HEK293 (cell line): Measurements from ENCODE around the gene EFCAB6.

Source experiments
- CTCF ChIA-PET: fragments of 350-600 bp; formaldehyde crosslinking; extraction: SDS; loops from one replicate; lab custom pipeline; 2021; ENCODE audit warnings: antibody characterized with exemption; lab: Yijun Ruan, JAX
- POLR2A ChIA-PET: fragments of 300-600 bp; formaldehyde crosslinking; extraction: SDS; loops from one replicate; lab custom pipeline; 2020; ENCODE audit warnings: antibody characterized with exemption, inconsistent platforms; lab: Yijun Ruan, JAX
- H3K27ac ChIP-seq: fragments of 200-500 bp; sonication (Bioruptor generic); 2 replicates; pipeline ENCODE4 v1.5.1; 2014; ENCODE audit warnings: low read depth, low read length, control low read depth, inconsistent platforms; ENCODE audit errors: extremely low read depth
- H3K36me3 ChIP-seq, 2 experiments: fragments of 200-500 bp in 1 of 2; sonication (Bioruptor generic) in 1 of 2; 1 replicate in 1 of 2; 2 replicates in 1 of 2; pipeline ENCODE4 v1.5.1; 2014 to 2017; ENCODE audit warnings: inconsistent platforms in 2 of 2, low read length in 2 of 2; ENCODE audit not compliant: control insufficient read depth in 2 of 2, insufficient read depth in 1 of 2
- H3K4me1 ChIP-seq: fragments of 200-500 bp; sonication (Bioruptor generic); 2 replicates; pipeline ENCODE4 v1.5.1; 2014; ENCODE audit warnings: mild to moderate bottlenecking, low read length, inconsistent platforms; ENCODE audit not compliant: control insufficient read depth, insufficient read depth
- H3K4me3 ChIP-seq: 2 replicates; pipeline ENCODE4 v1.5.1; 2011; ENCODE audit warnings: low read depth, mild to moderate bottlenecking, control low read depth, low read length, moderate library complexity
- H3K9me3 ChIP-seq: fragments of 200-500 bp; sonication (Bioruptor generic); 2 replicates; pipeline ENCODE4 v1.5.1; 2014; ENCODE audit warnings: low read depth, low read length, inconsistent platforms; ENCODE audit not compliant: control insufficient read depth, insufficient read depth
- HOXA7 ChIP-seq: sonication (generic); formaldehyde crosslinking; IDR thresholded peaks from 2 replicates; pipeline ENCODE4 v1.8.1; 2022; ENCODE audit warnings: missing genetic modification reagents, borderline replicate concordance
- KLF10 ChIP-seq: fragments of 450-650 bp; IDR thresholded peaks from 2 replicates; pipeline ENCODE4 v1.5.1; 2018; ENCODE audit warnings: missing biosample characterization, mild to moderate bottlenecking, missing genetic modification characterization
- KLF7 ChIP-seq: fragments of 450-650 bp; formaldehyde crosslinking; IDR thresholded peaks from 2 replicates; pipeline ENCODE4 v1.5.1; 2016; ENCODE audit warnings: missing biosample characterization, missing genetic modification characterization, borderline replicate concordance
- PATZ1 ChIP-seq: fragments of 450-650 bp; formaldehyde crosslinking; IDR thresholded peaks from 2 replicates; pipeline ENCODE4 v1.5.1; 2016; ENCODE audit warnings: missing biosample characterization, missing genetic modification characterization
- REPIN1 ChIP-seq: fragments of 450-650 bp; formaldehyde crosslinking; IDR thresholded peaks from 2 replicates; pipeline ENCODE4 v1.5.1; 2017; ENCODE audit warnings: missing biosample characterization, missing genetic modification characterization, low read depth
- SCRT1 ChIP-seq: fragments of 450-650 bp; formaldehyde crosslinking; IDR thresholded peaks from 2 replicates; pipeline ENCODE4 v1.5.1; 2016; ENCODE audit warnings: missing biosample characterization, missing genetic modification characterization, borderline replicate concordance
- SP2 ChIP-seq: fragments of 450-650 bp; formaldehyde crosslinking; IDR thresholded peaks from 2 replicates; pipeline ENCODE4 v1.5.1; 2016; ENCODE audit warnings: missing biosample characterization, missing genetic modification characterization
- ZBTB1 ChIP-seq: fragments of 450-650 bp; formaldehyde crosslinking; IDR thresholded peaks from 2 replicates; pipeline ENCODE4 v1.5.1; 2016; ENCODE audit warnings: missing biosample characterization, missing genetic modification characterization
- ZEB2 ChIP-seq: fragments of 450-650 bp; formaldehyde crosslinking; IDR thresholded peaks from 2 replicates; pipeline ENCODE4 v1.5.1; 2016; ENCODE audit warnings: missing biosample characterization, missing genetic modification characterization
- ZNF140 ChIP-seq: fragments of 450-650 bp; formaldehyde crosslinking; IDR thresholded peaks from 2 replicates; pipeline ENCODE4 v1.5.1; 2016; ENCODE audit warnings: missing biosample characterization, missing genetic modification characterization
- ZNF16 ChIP-seq: fragments of 450-650 bp; formaldehyde crosslinking; IDR thresholded peaks from 2 replicates; pipeline ENCODE4 v1.5.1; 2016; ENCODE audit warnings: low read depth, missing biosample characterization, missing genetic modification characterization
- ZNF184 ChIP-seq: fragments of 450-650 bp; IDR thresholded peaks from 2 replicates; pipeline ENCODE4 v1.5.1; 2018; ENCODE audit warnings: missing biosample characterization, mild to moderate bottlenecking, missing genetic modification characterization
- ZNF202 ChIP-seq: fragments of 450-650 bp; formaldehyde crosslinking; IDR thresholded peaks from 2 replicates; pipeline ENCODE4 v1.5.1; 2016; ENCODE audit warnings: missing biosample characterization, missing genetic modification characterization, borderline replicate concordance
- ZNF248 ChIP-seq: fragments of 450-650 bp; formaldehyde crosslinking; IDR thresholded peaks from 2 replicates; pipeline ENCODE4 v1.5.1; 2017; ENCODE audit warnings: missing biosample characterization, missing genetic modification characterization
- ZNF280C ChIP-seq: fragments of 450-650 bp; formaldehyde crosslinking; IDR thresholded peaks from 2 replicates; pipeline ENCODE4 v1.5.1; 2016; ENCODE audit warnings: missing biosample characterization, missing genetic modification characterization
- ZNF302 ChIP-seq: fragments of 450-650 bp; formaldehyde crosslinking; IDR thresholded peaks from 2 replicates; pipeline ENCODE4 v1.5.1; 2016; ENCODE audit warnings: missing biosample characterization, missing genetic modification characterization, low read depth
- ZNF350 ChIP-seq: fragments of 450-650 bp; formaldehyde crosslinking; IDR thresholded peaks from 2 replicates; pipeline ENCODE4 v1.5.0; 2017; ENCODE audit warnings: missing biosample characterization, mild to moderate bottlenecking, missing genetic modification characterization
- ZNF423 ChIP-seq: fragments of 450-650 bp; formaldehyde crosslinking; IDR thresholded peaks from 2 replicates; pipeline ENCODE4 v1.5.1; 2016; ENCODE audit warnings: missing biosample characterization, missing genetic modification characterization
- ZNF473 ChIP-seq: fragments of 450-650 bp; formaldehyde crosslinking; IDR thresholded peaks from 2 replicates; pipeline ENCODE4 v1.5.1; 2017; ENCODE audit warnings: missing biosample characterization, missing genetic modification characterization
- ZNF501 ChIP-seq: fragments of 450-650 bp; formaldehyde crosslinking; IDR thresholded peaks from 2 replicates; pipeline ENCODE4 v1.5.1; 2016; ENCODE audit warnings: missing biosample characterization, missing genetic modification characterization
- ZNF548 ChIP-seq: fragments of 450-650 bp; formaldehyde crosslinking; IDR thresholded peaks from 2 replicates; pipeline ENCODE4 v1.5.1; 2016; ENCODE audit warnings: missing biosample characterization, missing genetic modification characterization
- ZNF596 ChIP-seq: fragments of 450-650 bp; IDR thresholded peaks from 2 replicates; pipeline ENCODE4 v1.5.0; 2018; ENCODE audit warnings: missing biosample characterization, mild to moderate bottlenecking, missing genetic modification characterization, moderate library complexity
- ZNF600 ChIP-seq: fragments of 450-650 bp; formaldehyde crosslinking; IDR thresholded peaks from 2 replicates; pipeline ENCODE4 v1.5.1; 2016; ENCODE audit warnings: missing biosample characterization, missing genetic modification characterization
- ZNF610 ChIP-seq: fragments of 450-650 bp; formaldehyde crosslinking; IDR thresholded peaks from 2 replicates; pipeline ENCODE4 v1.5.1; 2016; ENCODE audit warnings: missing biosample characterization, missing genetic modification characterization, borderline replicate concordance
- ZNF626 ChIP-seq: fragments of 450-650 bp; sonication (Bioruptor Pico); formaldehyde crosslinking; IDR thresholded peaks from 2 replicates; pipeline ENCODE4 v1.5.1; 2018; ENCODE audit warnings: missing biosample characterization, missing genetic modification characterization, inconsistent platforms
- ZNF639 ChIP-seq: fragments of 450-650 bp; formaldehyde crosslinking; IDR thresholded peaks from 2 replicates; pipeline ENCODE4 v1.5.1; 2016; ENCODE audit warnings: missing biosample characterization, missing genetic modification characterization
- ZNF707 ChIP-seq: fragments of 450-650 bp; formaldehyde crosslinking; IDR thresholded peaks from 2 replicates; pipeline ENCODE4 v1.5.1; 2016; ENCODE audit warnings: missing biosample characterization, missing genetic modification characterization
- ZNF837 ChIP-seq: fragments of 450-650 bp; formaldehyde crosslinking; IDR thresholded peaks from 2 replicates; pipeline ENCODE4 v1.5.1; 2016; ENCODE audit warnings: missing biosample characterization, missing genetic modification characterization

Gene EFCAB6

GRCh38 chr22:43541022-43541421 is 271.1 kb downstream of the EFCAB6 start (continued):
- TF ChIP-seq ZNF423 (no peak), PATZ1 (tag by site-specific recombination) (no peak)

GRCh38 chr22:43540529-43540923 is 271.6 kb downstream of the EFCAB6 start:
- Histone ChIP-seq H3K27ac (no peak overlapping the region), H3K4me1 (no peaks in the 10 kb centered on the region), H3K4me3 (no peak overlapping the region), H3K36me3 (no peaks in the 10 kb centered on the region), H3K9me3 (no peaks in the 10 kb centered on the region)
- ChIA-PET CTCF (no interaction called here), POLR2A (no interaction called here)
- no peak for TF ChIP-seq ZNF16 (tag by site-specific recombination)
- no peak for TF ChIP-seq HOXA7
- TF ChIP-seq ZEB2, result no peak
- TF ChIP-seq ZNF837, result no peak
- no peak for TF ChIP-seq ZNF350
- TF ChIP-seq ZNF202 (tag by site-specific recombination), result no peak
- TF ChIP-seq SCRT1 (tag by site-specific recombination), result no peak
- TF ChIP-seq ZNF473 (tag by site-specific recombination), result no peak
- TF ChIP-seq ZBTB1, result no peak

GRCh38 chr22:43539572-43540528 is 272.3 kb downstream of the EFCAB6 start:
- POLR2A ChIA-PET, result no interaction called here
- TF ChIP-seq ZNF302 (tag by site-specific recombination) (no peak), ZNF610 (tag by site-specific recombination) (no peak), ZNF707 (tag by site-specific recombination) (no peak), ZNF600 (tag by site-specific recombination) (no peak), KLF10 (no peak), ZNF140 (tag by site-specific recombination) (no peak), PATZ1 (tag by site-specific recombination) (no peak), ZNF248 (tag by site-specific recombination) (no peak), ZNF639 (tag by site-specific recombination) (no peak), ZNF280C (no peak), ZNF548 (tag by site-specific recombination) (no peak), ZNF501 (tag by site-specific recombination) (no peak), KLF7 (tag by site-specific recombination) (no peak), ZNF596 (tag by site-specific recombination) (no peak), REPIN1 (tag by site-specific recombination) (no peak), ZNF184 (tag by site-specific recombination) (no peak), SP2 (tag by site-specific recombination) (no peak), ZNF626 (tag by site-specific recombination) (no peak)
- Histone ChIP-seq H3K27ac (no peak overlapping the region), H3K4me3 (no peak overlapping the region), H3K4me1 (no peaks in the 10 kb centered on the region), H3K9me3 (no peaks in the 10 kb centered on the region), H3K36me3 (no peaks in the 10 kb centered on the region)
- CTCF ChIA-PET, result no interaction called here
